Left lung (tissue), 10 donors: ENCODE results near the gene WDR27. TPM values are rescaled to one million over a fixed set of nuclear protein-coding genes. Genes with fewer than 3 reads are reported as not detected.

Experiments used
- ATAC-seq: fragments of 200-7000 bp; cut with Tn5 transposase; one replicate; pipeline ENCODE4 v1.9.1; 2020; ENCODE audit warnings: moderate library complexity
- DNase-seq, 4 donors: peaks; one replicate each; pipeline ENCODE4 v3.0.0-alpha.2; 2013 to 2020
- H3K27ac ChIP-seq, 2 donors: fragments of 200-600 bp; sonication (generic) in 1 of 2; one replicate each; pipeline versions ENCODE4 v1.5.0 to v1.8.0; 2020 to 2021
- H3K27me3 ChIP-seq, 2 donors: fragments of 200-600 bp; sonication (generic) in 1 of 2; one replicate each; pipeline versions ENCODE4 v1.5.0 to v1.8.0; 2020 to 2021
- H3K36me3 ChIP-seq, 2 donors: fragments of 200-600 bp; sonication (generic) in 1 of 2; one replicate each; pipeline versions ENCODE4 v1.5.0 to v1.8.0; 2020 to 2021
- H3K4me1 ChIP-seq, 2 donors: fragments of 200-600 bp; one replicate each; pipeline ENCODE4 v1.8.0; 2021
- H3K4me3 ChIP-seq, 2 donors: fragments of 200-600 bp; sonication (generic) in 1 of 2; one replicate each; pipeline versions ENCODE4 v1.5.0 to v1.8.0; 2020 to 2021; ENCODE audit warnings: mild to moderate bottlenecking in 1 of 2
- H3K9me3 ChIP-seq, 2 donors: fragments of 200-600 bp; sonication (generic) in 1 of 2; one replicate each; pipeline versions ENCODE4 v1.5.0 to v1.8.0; 2020 to 2021
- CTCF ChIP-seq, 2 donors: fragments of 200-600 bp; sonication (generic) in 1 of 2; IDR thresholded peaks; one replicate each; pipeline versions ENCODE4 v1.5.0 to v1.8.0; 2021; ENCODE audit warnings: antibody characterized with exemption in 2 of 2
- intact Hi-C, 2 donors: fragments of 100-400 bp; cut with DNase I; formaldehyde crosslinking; loops; one replicate each; pipeline versions ENCODE4 v1.11.2 to v1.14.2; 2022
- polyA plus RNA-seq, 6 donors: library from polyadenylated mRNA; unstranded; fragments of 120-200 nt; gene quantifications; one replicate each; pipeline ENCODE4 v1.2.1, GENCODE V29; 2013; ENCODE audit not compliant: insufficient read length in 6 of 6
- total RNA-seq, 2 donors: library from RNA; stranded (reverse); fragmentation: NEBNext Ultra II Directional; extraction: Animal tissue kit (Norgen Biotek cat#: 25700); gene quantifications; one replicate each; pipeline ENCODE4 v1.2.1, GENCODE V29; 2021
- donor health status: DM: no; HTN: yes; CAD: no.
- donor health status: DM: no; HTN: no; CAD: no.

WDR27 gene
- total and polyA plus RNA-seq, 8 donors, result 31.3 to 104 (median 86.3) TPM

- Histone ChIP-seq H3K36me3 (no peaks in the 10 kb centered on the region), H3K27ac (no peak overlapping the region), H3K4me3 (no peak overlapping the region), H3K27me3 (no peaks in the 10 kb centered on the region), H3K9me3 (peaks cover 0 to 33% of the 10 kb centered on the region in 2 donors), H3K4me1 (no peaks in the 10 kb centered on the region)
- ATAC-seq, result no peak
- intact Hi-C loops, result no loop called here
- TF ChIP-seq CTCF (IDR thresholded peaks at IDR 0.05), result no peak
- DNase-seq, result no peak
These were observed 290.5 kb downstream of the WDR27 start for GRCh38 chr6:169411296-169411695.

- Histone ChIP-seq H3K27ac (no peak overlapping the region), H3K4me1 (no peaks in the 10 kb centered on the region), H3K9me3 (peaks cover 0 to 24% of the 10 kb centered on the region in 2 donors), H3K27me3 (no peaks in the 10 kb centered on the region), H3K4me3 (no peak overlapping the region), H3K36me3 (no peaks in the 10 kb centered on the region)
- ATAC-seq, result no peak
- no peak for TF ChIP-seq CTCF (IDR thresholded peaks at IDR 0.05)
- intact Hi-C loops, result no loop called here
- DNase-seq, result no peak
These were observed 292.0 kb downstream of the WDR27 start for GRCh38 chr6:169409742-169410312.

GRCh38 chr6:169407325-169407724, 294.5 kb downstream of the WDR27 start:
- DNase-seq (no peak), ATAC-seq (no peak)
- Histone ChIP-seq H3K36me3 (no peaks in the 10 kb centered on the region), H3K27me3 (no peaks in the 10 kb centered on the region), H3K27ac (no peak overlapping the region), H3K4me1 (no peaks in the 10 kb centered on the region), H3K4me3 (no peak overlapping the region), H3K9me3 (peaks cover 0 to 6% of the 10 kb centered on the region in 2 donors)
- intact Hi-C loops, result no loop called here
- no peak for TF ChIP-seq CTCF (IDR thresholded peaks at IDR 0.05)

Other genes starting within 250 kb of the WDR27 start
- gene C6orf120, start 97 bp upstream of the WDR27 start, total RNA-seq, result 10 to 100 TPM; 24.7 to 25.3 TPM
- gene C6orf120, start 97 bp upstream of the WDR27 start, polyA plus RNA-seq, result 10 to 100 TPM; 24.4 to 28.8 (median 27.6) TPM
- 10 to 100 TPM; 33.5 to 37.0 TPM for gene PHF10, start 22.5 kb upstream of the WDR27 start, total RNA-seq
- gene PHF10, start 22.5 kb upstream of the WDR27 start, polyA plus RNA-seq, result 100 to 1,000 TPM in 5 of 6 donors, 10 to 100 TPM in 1; 99.9 to 122 (median 109) TPM
- gene DYNLT2, start 49.5 kb upstream of the WDR27 start, total RNA-seq, result 1 to 10 TPM; 1.4 to 1.7 TPM
- 10 to 100 TPM in 1 of 6 donors, 1 to 10 TPM in 5; 4.7 to 10.6 (median 7.1) TPM for gene DYNLT2, start 49.5 kb upstream of the WDR27 start, polyA plus RNA-seq
- 10 to 100 TPM; 16.8 to 24.0 TPM for gene ERMARD, start 49.6 kb upstream of the WDR27 start, total RNA-seq
- 10 to 100 TPM; 42.8 to 56.1 (median 47.4) TPM for gene ERMARD, start 49.6 kb upstream of the WDR27 start, polyA plus RNA-seq